GM12872 (cell line): Measurements from ENCODE around the gene HNRNPC.

Source experiments
- CTCF ChIP-seq: IDR thresholded peaks from 3 replicates; pipeline ENCODE4 v1.5.1; 2011; ENCODE audit warnings: low read depth, mild to moderate bottlenecking, low read length, moderate library complexity; ENCODE audit not compliant: insufficient read depth

HNRNPC gene

GRCh38 chr14:21192875-21193535 is 76.2 kb downstream of the HNRNPC start:
- TF ChIP-seq CTCF: no peak

DNA sequence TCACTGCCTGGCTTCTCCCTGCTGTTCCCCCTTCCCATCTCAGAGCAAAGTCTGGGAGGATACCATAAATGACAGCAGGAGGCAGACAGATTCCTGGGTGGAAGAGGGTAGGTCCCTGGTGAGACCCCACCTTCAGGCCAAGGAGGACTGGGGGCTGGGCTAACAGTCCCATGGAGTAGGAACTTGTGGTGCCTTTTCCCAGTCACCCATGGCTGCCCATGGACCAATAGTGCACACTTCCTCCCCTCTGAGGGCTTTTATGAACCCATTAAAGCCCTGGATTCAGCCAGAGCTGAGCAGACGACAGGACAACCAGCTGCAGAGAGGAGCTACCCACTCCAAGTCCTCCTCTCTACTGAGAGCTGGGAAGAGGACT is 76.8 kb downstream of the HNRNPC start:
- no peak for TF ChIP-seq CTCF

GRCh38 chr14:21191809-21192446 is 77.3 kb downstream of the HNRNPC start:
- no peak for TF ChIP-seq CTCF

DNA sequence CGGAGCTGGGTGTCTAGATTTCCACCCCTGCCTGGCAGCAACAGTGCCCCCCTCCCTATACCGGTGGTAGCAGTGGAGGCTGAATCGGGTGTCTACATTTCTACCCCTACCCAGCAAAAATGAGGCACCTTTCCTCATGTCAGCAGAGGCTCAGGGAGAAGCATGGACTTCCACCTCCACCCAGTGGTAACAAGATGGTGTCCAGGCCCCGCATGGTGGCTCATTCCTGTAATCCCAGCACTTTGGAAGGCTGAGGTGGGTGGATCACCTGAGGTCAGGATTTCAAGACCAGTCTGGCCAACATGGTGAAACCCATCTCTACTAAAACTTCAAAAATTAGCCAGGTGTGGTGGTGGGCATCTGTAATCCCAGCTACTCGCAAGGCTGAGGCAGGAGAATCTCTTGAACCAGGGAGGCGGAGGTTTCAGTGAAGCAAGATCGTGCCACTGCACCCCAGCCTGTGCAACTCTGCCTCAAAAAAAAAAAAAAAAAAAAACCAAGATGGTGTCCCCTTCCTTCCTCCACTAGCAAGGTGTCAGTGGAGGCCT is 77.9 kb downstream of the HNRNPC start:
- TF ChIP-seq CTCF: no peak

GRCh38 chr14:21185491-21185890 is 83.8 kb downstream of the HNRNPC start:
- TF ChIP-seq CTCF: no peak

DNA sequence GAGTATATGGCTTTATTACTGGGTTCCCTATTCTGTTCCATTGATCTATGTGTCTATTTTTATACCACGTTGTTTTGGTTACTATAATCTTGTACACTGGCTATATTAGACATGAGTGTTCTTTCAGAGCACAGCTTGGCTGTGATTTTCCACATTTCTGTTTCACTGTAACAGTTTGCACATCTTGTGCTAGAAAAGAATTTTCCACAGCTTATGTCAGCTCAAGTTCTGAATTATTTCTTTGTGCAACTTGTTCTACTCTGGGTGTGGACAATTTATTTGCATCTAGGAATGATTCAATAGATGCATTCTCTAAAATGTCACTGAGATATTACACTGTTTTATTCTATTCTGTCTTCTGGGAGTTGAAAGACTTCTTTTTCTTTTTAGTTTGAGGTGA is 85.0 kb downstream of the HNRNPC start:
- no peak for TF ChIP-seq CTCF

- TF ChIP-seq CTCF: no peak
These were observed 87.1 kb downstream of the HNRNPC start for GRCh38 chr14:21182166-21182565.
